SK-N-SH (cell line): ENCODE results near the gene STAT5B.

Experiments used
- CTCF ChIP-seq: fragments of 200-600 bp; sonication (generic); IDR thresholded peaks from 2 replicates; pipeline ENCODE4 v1.6.1; 2017; ENCODE audit warnings: antibody characterized with exemption, mild to moderate bottlenecking, moderate library complexity
- ELF1 ChIP-seq: IDR thresholded peaks from 2 replicates; pipeline ENCODE4 v1.4.0; 2012
- MXI1 ChIP-seq: IDR thresholded peaks from 2 replicates; pipeline ENCODE4 v1.6.1; 2012; ENCODE audit warnings: mild to moderate bottlenecking, low read depth, low read length, improper control_type of control experiment

- no peak for TF ChIP-seq CTCF
- TF ChIP-seq ELF1 = no peak
- peak; percentile 74 for TF ChIP-seq MXI1
These were observed 122.1 kb downstream of the STAT5B start for GRCh38 chr17:42153919-42154742.
